NCI-H345 (cell line): ENCODE measurements around the gene ZNF536.
"Not testable (repeated sequence)": the region's sequence is repeated elsewhere in the genome, so short reads cannot be mapped to it uniquely, and the experiment has no call there.

Experiments
- DNase-seq: peaks from one replicate; lab custom pipeline; 2025; lab: John Stamatoyannopoulos, UW

Gene ZNF536

DNA sequence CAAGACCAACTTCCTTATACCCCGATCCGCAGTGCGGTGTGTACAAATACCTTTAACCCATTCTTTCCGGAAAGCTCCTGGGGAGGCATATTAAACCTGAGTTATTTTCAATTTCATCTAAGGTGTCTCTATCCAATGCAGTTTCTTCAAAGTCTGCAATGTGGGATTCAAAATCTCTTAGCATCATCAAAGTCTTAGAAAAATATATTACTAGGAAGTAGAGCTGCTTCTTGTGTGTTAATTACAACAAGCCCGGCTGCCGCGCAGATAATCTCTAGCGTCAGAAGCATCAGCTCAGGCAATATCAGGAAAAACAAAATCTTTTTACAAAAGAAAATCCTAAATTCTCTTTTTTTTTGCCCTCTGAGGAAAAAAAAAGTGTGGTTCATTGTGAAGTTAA lies 48.1 kb downstream of the ZNF536 start:
- DNase-seq: no peak

DNA sequence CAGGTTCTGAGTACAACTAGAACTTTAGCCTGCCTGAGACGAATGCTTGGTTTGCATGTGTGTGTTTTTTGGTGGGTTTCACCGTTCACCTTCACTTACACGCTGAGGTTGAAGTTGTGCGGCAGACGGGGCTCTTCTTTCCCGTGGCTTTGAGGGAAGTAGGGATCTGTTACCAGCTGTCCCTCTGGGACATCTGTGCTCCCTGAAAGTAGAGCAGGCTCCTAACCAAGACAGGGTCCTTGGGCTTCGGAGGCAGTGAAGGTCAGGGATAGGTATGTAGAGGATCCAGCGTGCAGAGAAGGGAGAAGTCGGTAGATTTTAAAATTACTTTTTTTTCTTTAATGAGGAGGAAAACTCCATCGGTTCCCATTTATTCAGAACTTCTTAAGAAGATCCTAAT lies 48.7 kb downstream of the ZNF536 start:
- no peak for DNase-seq

DNA sequence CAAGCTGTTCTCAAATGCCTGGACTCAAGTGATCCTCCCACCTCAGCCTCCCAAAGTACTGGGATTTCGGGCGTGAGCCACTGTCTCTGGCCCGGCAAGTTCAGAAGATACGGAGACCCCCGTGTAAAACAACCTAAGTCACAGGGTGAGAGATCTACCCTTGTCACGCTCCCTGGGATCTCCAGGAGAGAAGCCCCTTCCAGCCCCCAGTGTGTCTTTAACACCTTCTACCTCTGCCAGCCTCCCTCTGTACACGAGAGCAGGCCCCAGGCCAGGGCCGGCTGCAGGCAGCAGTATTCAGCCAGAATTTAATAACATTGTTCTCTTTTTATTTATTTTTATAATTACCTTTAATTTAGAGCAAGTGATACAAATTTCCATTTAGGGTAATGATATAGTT lies 49.4 kb downstream of the ZNF536 start:
- DNase-seq: no peak

DNA sequence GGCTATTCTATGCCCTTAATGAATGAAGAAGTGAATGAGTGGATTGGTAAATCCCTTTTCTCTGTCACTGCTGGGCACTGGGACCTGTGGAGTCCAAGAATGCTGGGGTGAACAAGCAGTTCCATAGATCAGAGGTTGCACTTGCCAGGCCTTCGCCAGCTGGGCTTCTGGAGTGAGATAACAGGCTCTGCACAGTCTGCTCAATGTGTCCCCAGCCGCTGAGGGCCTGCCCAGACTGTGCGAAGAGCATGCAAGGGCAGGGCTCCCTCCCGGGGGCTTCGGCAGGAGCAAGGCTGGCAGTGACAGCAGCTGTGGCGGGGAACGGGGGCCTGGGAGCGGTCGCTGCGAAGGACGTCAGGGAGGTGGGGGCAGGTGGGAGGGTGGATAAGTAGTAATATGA lies 51.3 kb downstream of the ZNF536 start:
- no peak for DNase-seq

DNA sequence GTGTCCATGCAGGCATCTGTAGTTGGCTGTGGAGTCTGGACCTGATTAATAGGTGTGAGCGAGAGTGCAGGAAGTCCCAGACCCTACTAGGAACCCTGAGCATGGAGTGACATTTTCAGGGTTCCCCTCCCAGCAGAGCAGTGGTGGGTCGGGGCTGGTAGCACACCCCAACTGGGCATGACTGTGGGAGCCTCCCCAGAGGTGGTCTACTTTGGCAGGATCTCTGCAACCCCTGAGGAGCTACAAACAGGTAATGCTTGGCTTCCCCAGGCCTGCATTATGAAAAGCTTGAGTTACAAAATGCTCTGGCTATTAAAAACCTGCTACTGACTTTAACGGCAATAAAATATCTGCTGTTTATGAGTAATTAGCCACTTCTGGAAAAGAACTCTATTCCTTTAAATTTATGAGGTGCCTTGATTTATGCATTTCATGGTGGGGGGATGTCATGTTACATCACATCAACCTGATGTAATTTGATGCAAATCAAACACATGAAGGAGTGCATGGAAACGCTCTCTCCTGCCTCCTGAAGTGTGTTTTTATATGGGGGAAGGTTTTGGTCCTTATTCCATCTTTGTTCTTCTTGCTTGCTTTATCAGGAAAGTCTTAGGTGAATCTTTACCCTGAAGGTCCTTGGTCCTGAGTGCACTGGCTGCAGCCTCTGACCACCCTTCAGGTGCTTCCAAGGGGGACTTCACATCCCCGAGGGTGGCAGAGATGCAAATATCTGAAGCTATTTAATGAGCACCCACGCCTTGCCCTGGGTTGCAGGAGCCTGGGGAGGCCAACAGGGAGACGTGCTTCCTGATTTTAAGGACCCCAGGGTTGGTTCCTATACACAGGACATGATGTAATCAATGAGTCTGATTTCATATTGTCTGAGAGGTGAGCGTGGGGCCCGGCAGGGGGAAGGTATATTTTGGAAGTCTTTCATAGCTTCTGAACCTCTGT lies 54.0 kb downstream of the ZNF536 start:
- DNase-seq: no peak

DNA sequence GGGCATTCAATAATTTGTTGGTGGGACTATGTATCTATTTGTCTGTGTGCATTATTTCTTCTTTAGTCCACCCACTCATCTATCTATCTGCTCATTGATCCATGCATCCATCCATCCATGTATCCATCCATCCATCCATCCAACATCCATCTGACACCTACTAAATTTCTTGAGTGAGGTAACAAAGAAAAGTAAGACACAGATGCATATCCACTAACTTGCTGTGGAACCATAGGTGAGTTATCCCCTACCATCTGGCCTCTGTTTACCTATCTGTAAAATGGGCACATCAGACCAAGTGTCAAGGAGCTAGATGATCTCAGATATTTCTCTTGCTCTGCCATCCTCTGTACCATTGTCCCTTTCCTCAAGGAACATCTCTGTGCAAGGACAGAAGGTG lies 54.7 kb downstream of the ZNF536 start:
- DNase-seq: no peak

DNA sequence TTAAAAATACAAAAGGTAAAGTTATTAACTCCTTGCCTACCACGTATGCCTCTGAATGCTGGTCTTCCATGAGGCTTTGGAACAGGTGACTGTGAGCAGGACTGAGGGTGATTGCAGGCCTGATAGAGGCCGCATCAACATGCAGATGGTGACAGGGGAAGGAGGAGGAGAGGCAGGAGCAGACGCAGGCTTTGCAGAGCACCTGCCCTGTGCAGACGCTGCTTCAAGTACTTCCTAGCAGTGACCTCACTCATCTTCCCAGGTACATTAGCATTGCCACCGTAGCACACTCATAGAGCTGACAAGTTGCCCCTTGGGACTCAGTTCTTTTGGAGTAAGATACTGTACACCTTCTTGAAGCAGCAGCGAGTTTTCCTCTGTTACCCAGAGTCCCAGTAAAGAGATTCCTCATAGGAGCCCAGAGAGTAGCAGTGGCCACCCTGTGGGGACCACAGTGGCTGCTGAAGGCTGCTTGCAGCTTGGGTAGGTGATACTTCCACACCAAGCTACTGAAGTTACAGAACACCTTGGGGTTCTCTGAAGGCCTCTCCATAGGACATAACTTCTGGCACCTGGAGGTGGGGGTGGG lies 56.0 kb downstream of the ZNF536 start:
- DNase-seq: no peak

DNA sequence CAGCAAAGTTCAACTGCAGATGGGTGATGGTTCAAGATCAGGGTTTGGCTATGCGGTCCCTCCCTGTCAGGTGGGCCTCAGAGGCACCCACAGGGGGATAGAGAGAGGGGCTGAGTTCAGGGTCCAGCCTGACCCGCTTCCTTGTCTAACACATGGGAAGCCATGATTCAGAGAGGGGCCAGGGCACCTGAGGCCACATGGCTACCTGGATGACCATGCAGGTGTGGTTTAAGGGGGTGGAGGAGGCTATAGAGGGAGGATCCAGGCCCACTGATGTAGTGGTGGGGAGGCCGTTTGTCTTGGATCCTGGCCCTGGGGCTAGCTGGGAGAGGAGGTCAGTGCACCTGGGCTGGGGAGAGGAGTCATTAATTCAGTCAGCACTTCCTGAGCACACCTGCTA lies 56.7 kb downstream of the ZNF536 start:
- DNase-seq: no peak

DNA sequence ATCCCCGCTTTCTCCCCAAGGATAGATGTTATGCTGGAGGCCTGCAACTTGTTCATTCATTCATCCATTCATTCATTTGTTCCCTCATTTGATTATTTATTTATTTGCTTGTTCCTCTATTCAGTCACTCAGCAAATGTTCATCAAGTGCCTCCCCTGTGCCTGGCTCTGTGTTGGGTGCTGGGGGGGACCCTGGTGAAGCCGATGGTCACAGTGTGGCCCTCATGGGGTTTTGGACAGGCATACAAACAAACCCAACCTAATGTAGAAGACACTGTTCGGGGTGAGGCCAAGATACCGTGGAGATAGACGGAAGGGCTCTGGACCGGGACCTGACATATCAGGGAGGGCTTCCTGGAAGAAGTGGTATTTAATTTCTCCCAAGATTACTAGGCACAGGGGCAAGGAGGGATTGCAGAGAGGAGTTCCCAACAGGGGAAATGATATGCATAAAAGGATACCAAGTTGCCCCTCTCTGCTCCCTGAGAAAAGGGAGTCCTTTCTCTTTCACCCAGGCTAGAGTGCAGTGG lies 58.1 kb downstream of the ZNF536 start:
- no peak for DNase-seq

DNA sequence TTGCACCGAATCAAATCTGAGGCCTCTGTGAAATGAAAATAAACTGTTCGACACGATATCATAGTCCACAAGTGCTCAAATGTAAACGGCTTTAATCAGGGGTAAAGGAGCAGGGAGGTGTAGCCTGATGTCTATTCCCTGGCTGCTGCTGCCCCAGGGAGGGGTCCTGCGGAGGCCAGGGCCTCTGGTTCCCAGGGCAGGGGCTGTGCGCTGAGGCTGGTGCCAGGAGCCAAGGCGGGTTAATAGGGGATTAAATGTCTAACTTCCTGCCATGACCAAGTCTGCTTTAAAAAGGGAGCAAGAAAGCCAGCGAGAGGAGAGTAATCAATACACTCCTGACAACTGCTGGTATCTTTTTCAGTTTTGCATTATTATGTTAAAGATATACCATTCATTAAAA lies 59.4 kb downstream of the ZNF536 start:
- DNase-seq: no peak

DNA sequence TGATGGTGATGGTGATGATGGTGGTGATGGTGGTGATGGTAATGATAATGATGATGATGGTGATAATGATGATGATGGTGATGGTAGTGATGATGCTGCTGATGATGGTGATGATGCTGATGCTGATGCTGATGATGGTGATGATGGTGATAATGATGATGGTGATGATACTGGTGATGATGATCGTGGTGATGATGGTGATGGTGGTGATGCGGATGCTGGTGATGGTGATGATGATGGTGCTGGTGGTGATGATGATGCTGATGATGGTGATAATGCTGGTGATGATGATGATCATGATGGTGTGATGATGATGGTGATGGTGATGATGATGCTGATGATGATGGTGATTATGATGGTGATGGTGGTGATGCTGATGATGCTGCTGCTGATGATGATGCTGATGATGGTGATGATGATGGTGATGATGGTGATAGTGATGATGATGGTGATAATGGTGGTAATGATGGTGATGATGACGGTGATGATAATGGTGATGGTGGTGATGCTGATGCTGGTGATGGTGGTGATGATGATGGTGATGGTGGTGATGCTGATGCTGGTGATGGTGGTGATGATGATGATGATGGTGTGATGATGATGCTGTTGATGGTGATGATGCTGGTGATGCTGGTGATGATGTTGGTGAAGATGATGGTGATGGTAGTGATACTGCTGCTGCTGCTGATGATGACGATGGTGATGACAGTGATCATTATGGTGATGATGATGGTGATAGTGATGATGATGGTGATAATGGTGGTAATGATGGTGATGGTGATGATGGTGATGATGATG lies 62.8 kb downstream of the ZNF536 start:
- no peak for DNase-seq

DNA sequence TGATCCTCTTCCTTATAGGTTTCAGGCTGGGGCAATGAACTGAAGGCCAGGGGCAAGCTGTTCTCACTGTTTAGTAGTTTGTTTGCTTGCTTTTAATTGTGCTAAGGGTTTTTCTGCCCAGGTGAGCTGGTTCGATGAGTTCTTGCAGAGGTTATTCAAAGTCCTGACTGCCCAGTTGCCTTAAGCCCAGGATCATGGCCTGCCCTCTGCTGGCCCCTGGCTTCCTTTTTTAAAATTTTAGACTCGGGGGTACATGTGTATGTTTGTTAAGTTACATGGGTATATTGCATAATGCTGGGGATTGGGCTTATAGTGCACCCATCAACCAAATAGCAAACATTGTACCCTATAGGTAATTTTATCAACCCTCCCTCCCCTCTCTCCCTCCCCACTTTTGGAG lies 65.7 kb downstream of the ZNF536 start:
- DNase-seq: no peak

DNA sequence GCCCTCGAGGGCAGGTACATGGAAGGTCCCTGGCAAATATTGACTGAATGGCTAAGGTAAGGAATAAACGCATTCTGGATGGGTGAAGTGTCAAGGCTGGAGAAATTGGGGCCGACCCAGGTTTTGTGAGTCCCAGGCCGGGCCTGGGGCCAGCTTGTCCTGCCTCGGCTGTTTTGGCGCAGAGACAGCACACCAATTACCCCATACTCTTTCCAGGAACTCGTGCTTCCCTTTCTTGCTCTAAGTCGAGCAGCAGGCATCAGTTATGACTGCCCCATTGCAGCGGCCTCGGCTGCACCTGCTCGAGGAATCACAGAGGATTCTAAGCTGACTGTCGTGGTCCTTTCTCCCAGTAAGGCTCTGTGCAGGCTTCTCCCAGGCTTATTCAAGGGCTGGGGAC lies 67.1 kb downstream of the ZNF536 start:
- no peak for DNase-seq

DNA sequence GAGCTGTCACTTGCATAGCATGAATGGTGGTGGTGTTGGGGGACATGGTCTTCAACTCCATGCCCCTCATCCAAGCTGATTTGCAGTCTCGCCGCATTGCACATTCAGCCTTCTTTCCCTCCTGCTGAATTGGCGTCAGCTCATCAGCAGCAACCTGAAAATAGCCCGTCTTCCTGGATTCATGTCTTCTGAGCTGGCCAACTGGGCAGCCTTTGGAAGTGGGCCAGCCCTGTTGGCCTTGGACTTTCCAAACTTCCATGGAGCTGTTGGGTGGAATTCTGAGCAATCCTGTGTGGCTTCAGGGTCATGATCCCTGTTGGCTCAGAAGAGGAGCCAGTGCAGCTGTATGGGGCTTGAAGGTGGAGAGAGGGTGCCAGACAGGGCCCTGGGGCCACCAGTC lies 68.8 kb downstream of the ZNF536 start:
- no peak for DNase-seq

DNA sequence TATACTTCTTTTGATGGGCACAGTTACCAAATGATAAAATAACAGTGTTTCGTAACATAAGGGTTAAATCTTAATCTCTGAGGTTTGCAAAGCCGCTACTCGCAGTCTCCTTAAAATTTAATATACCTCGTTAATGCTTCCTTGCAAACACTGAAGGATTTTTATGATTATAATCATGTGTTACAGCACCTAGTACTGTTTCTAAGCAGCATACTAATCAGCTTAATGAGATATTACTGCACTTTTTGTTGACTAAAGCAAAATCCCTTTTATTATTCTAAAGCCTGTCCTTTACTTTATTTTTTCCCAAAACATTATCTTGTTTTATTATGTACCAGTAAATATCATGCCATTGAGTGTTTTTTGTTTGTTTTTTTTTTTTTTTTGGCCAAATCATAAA lies 70.5 kb downstream of the ZNF536 start:
- DNase-seq: no peak

DNA sequence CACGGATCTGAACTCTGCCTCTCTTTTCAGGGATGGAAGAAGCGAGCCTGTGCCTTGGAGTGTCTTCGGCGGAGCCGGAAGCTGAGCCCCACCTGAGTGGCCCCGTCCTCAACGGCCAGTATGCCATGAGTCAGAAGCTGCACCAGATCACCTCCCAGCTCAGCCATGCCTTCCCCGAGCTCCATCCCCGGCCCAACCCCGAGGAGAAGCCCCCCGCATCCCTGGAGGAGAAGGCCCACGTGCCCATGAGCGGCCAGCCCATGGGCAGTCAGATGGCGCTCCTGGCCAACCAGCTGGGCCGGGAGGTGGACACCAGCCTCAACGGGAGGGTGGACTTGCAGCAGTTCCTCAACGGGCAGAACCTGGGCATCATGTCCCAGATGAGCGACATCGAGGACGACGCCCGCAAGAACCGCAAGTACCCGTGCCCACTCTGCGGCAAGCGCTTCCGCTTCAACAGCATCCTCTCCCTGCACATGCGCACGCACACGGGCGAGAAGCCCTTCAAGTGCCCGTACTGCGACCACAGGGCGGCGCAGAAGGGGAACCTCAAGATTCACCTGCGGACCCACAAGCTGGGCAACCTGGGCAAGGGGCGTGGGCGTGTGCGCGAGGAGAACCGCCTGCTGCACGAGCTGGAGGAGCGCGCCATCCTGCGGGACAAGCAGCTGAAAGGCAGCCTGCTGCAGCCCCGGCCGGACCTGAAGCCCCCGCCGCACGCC lies 71.5 kb downstream of the ZNF536 start:
- DNase-seq: no peak

DNA sequence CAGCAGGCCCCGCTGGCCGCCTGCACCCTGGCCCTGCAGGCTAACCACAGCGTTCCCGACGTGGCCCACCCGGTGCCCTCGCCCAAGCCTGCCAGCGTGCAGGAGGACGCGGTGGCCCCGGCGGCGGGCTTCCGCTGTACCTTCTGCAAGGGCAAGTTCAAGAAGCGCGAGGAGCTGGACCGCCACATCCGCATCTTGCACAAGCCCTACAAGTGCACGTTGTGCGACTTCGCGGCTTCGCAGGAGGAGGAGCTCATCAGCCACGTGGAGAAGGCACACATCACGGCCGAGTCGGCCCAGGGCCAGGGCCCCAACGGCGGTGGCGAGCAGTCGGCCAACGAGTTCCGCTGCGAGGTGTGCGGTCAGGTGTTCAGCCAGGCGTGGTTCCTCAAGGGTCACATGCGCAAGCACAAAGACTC lies 72.1 kb downstream of the ZNF536 start:
- no peak for DNase-seq

DNA sequence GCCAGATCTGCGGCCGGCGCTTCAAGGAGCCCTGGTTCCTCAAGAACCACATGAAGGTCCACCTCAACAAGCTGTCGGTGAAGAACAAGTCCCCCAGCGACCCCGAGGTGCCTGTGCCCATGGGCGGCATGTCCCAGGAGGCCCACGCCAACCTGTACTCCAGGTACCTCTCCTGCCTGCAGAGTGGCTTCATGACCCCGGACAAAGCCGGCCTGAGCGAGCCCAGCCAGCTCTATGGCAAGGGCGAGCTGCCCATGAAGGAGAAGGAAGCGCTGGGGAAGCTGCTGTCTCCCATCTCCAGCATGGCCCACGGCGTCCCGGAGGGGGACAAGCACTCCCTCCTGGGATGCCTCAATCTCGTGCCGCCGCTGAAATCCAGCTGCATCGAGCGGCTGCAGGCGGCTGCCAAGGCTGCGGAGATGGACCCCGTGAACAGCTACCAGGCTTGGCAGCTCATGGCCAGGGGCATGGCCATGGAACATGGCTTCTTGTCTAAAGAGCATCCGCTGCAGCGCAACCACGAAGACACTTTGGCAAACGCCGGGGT lies 72.6 kb downstream of the ZNF536 start:
- DNase-seq: no peak

DNA sequence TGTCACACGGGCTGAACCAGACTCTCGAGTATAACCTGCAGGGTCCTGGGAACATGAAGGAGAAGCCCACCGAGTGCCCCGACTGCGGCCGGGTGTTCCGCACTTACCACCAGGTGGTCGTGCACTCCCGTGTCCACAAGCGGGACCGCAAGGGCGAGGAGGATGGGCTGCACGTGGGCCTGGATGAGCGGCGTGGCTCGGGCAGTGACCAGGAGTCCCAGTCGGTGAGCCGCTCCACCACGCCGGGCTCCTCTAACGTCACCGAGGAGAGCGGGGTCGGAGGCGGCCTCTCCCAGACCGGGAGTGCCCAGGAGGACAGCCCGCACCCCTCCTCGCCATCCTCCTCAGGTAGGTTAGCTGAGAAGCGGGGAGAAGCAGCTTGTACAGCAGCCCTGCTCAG lies 73.2 kb downstream of the ZNF536 start:
- no peak for DNase-seq

DNA sequence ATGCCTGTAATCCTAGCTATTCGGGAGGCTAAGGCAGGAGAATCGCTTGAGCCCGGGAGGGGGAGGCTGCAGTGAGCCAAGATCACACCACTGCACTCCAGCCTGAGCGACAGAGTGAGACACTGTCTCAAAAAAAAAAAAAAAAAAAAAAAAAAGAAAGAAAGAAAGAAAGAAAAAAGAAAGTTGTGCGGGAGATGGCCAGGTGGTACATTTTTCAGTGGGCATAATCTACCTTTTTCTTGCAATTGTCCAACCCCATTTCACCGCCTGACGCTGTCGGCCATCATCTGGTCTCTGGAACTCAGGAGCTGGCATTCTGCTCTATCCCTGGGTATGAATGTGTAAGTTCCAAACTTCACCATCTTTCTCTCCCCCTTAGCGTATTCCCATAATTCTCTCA lies 73.9 kb downstream of the ZNF536 start:
- DNase-seq: not testable (repeated sequence)

DNA sequence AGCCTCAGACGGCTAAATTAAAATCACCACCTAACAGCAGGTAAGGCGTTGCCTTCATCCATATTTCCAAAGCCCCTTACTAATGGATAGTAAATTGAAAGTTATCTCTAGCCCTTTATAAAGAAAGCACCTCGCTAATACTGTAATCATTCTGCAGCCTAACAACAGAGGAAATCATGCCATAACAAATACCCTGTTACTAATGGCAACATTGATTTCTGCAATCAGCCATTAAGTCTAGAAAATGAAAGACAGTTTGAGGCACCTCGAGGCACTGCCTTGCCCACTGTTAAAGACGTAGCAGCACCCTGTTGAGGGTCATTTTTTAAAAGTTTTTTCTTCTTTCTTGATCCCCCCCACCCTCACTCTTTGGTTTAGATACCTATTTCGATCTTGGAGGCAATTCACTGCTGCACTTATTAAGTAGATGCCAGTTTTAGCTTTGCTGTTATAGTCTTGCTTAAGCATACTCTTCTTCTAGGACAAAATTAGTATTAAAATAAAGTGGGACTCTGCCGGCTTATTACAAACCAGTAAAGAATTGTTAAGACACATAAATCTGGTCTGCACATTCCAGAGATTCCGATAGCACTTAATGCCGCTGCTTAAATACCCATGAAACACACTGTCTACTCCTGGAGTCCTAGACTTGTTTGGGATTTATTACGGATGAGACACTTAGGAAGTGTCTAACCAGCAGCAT lies 74.8 kb downstream of the ZNF536 start:
- no peak for DNase-seq
